HuH-7 (cell line): ENCODE measurements around the gene C1QTNF6.

ENCODE experiments used
- DNase-seq: peaks from one replicate; pipeline ENCODE4 v3.0.0; 2011; ENCODE audit warnings: low spot score

C1QTNF6 gene

DNA sequence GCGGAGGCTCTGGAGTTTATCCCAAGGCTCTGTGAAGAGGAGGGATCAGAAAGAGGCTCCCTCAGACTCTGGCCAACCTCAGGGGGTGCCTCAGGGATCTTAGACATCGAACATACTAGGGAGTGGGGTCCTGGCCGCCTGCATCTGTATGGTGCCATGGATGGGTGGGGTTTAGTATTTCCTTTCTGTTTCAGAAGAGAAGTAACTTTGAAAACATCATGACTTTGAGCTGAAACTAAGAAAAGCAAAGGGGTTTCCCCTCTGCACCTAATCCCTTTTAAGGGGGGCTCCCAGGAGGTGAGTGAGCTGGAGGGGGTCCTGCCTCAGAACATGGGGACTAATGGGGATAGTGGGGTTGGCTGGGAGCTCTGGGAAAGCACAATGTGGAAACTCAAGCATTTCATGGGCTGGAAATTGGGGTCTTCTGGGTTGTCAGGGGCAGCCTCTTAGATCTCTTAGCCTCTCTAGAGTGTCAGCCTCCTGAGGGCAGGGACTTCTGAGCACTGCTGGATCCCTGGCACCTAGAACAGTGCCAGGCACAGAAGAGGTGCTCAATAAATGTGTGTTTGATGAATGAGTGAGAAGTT is 36.0 kb upstream of the C1QTNF6 start:
- no peak for DNase-seq

DNA sequence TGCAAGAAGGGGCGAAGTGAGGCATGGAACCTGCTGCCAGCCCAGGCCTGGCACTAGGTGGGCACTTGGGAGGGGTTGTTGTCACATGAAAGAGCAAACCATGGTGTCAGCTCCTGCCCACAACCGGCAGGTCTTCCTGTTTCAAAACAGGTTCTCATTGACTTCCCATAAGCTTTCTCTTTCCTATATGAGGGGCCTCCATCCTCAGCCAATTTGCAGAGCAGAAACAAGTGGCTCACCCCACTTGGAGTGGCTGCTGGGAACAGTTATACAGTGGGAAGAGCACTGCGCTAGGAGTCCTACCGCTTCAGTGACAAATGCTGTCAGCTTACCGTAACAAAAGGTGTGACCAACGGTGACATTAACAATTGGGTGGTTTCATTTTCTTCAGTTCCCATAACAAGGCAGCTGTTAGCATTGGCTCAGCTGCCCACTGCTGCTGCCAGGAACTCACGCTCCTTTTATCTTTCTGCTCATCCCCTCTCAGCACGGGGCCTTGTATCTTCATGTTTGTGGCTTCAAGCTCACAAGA is 34.5 kb upstream of the C1QTNF6 start:
- DNase-seq: no peak

DNA sequence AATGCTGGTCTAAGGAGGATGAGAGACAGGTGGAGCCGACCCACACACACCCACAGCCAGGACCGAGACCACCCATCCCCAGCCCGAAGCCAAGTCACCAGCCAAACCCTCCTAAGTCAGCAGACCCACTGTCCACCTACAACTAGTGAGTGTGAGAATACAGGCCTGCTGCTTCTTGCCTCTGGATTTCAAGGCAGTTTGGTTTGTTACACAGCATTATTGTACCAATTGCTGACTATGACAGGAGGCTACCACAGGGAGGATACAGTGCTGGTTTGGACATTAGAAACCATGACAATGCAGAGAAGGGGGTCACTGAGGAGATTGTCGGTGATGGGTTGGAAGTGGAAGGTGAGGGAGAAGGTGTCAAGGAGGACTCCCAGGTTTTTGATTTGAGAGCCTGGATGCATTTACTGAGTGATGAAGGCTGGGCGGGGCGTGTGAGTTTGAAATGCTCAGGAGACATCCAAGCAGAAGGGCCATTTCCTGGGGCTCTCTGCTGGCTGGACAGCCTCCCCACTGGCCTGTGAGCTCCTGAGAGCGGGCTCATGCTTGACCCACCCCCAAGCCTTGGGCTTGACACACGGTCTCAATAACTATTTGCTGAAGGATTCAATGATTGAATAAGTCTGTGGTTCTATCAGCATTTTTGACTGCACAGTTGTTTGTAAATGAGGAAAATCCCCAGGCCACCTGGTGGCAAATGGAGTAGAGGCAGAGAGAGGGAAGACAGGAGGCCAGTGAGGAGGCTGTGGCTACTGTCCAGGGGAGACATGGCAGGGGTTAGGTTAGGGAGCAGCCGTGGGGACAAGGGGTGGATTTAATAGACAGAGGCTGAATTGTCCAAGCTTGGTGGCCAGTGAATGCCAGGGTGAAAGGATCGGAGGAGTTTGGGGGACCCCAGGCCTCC is 33.6 kb upstream of the C1QTNF6 start:
- no peak for DNase-seq

DNA sequence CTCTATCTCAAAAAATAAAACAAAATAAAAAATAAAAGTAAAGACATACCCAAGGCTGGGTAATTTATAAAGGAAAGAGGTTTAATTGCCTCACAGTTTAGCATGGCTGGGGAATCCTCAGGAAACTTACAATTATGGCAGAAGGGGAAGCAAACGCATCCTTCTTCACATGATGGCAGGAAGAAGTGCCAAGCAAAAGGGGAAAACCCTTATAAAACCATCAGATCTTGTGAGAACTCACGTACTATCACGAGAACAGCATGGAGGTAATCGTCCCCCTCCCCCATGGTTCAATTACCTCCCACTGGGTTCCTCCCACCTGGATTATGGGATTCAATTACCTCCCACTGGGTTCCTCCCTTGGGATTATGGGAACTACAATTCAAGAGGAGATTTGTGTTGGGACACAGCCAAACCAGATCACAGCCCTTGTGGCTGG is 32.5 kb upstream of the C1QTNF6 start:
- DNase-seq: no peak

DNA sequence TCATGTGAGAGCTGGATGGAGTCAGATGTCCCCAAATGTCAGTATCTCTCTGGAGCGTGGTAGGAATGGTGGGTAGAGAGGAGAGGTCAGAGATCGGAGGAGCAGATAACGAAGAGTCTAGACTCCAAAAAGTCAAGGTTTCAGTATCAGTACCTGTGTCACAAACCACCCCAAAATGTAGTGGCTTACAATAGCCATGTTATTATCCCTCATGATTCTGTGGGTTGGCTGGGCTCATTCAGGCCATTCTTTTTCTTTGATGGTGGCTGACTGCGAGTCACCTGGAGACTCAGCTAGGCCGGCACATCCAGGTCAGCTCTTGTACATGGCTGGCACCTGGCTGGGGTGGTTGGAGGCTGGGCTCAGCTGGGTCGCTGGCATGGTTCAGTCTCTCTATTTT is 31.5 kb upstream of the C1QTNF6 start:
- DNase-seq: no peak

DNA sequence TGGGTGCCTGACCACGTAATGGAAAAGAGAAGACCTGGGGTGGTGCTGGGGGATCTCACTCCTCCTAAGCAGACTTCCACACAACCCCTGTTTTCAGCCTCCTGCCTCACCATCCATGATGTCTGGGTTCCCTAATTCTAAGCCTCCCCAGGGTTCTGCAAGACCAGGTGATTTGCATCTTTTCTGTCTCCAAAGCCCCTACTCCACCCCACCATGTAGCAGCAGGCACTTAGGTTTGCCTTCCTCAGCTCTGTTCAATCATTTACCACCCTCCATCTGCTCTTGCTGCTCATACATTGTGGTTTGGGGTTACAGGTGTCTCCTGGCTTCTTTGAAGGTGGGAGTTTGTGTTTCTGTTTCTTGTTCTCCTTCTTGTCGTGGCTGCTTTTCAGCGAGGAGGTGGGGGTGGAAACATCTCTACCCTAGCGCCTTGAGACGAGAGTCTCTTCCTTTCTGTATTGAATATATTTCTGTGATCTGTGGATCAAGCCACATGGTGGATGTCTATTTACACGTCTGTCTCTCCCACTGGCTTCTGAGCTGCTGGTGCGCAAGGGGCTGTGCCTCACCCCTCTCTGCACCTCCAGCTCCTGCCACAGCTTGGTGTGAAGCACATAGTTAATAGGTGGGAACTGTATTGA is 30.8 kb upstream of the C1QTNF6 start:
- DNase-seq: no peak

DNA sequence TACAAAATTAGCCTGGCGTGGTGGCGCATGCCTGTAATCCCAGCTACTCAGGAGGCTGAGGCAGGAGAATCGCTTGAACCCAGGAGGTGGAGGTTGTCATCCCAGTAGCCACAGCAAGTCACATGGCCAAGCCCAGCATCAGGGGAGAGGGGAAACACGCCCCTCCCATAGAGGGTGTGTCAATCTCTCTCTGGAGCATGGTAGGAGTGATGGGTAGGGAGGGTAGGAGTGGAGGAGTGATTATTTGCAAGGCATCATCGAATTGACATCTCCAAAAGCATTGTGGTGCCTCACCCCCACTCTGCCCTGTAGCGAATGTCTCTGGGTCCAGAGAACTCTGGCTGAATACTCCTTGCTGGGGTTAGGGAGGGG is 30.3 kb upstream of the C1QTNF6 start:
- DNase-seq: no peak

DNA sequence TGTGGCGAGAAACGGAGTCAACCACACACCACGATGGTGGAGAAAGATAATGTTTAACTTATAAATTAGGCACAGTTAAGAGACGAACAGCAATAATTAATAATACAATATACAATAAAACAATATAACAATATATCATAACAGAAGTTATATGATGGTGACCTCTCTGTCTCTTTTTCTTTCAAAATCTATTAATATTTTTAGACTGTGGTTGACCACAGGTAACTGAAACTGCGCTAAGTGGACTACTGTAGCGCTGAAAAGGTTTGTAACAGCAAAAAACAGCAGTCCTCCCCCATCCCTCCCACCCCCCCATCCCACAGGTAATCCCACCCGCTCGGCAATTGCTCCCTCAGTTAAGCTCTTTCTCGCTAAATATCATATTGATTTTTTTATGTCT is 27.8 kb upstream of the C1QTNF6 start:
- no peak for DNase-seq

DNA sequence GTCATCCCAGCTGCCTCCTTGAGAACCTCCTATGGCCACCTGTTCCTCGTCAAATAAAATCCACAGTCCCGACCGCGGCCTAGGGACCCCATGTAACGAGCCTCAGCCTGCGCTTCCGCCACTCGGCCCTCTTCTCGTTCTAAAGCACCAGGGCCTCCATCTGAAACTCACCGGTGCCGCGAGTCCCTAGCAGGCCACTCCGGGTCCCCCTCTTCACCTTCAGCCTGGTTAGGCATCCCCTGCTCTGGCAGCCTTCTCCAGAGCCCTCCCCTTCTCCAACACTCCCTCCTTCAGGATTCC is 26.6 kb upstream of the C1QTNF6 start:
- no peak for DNase-seq

DNA sequence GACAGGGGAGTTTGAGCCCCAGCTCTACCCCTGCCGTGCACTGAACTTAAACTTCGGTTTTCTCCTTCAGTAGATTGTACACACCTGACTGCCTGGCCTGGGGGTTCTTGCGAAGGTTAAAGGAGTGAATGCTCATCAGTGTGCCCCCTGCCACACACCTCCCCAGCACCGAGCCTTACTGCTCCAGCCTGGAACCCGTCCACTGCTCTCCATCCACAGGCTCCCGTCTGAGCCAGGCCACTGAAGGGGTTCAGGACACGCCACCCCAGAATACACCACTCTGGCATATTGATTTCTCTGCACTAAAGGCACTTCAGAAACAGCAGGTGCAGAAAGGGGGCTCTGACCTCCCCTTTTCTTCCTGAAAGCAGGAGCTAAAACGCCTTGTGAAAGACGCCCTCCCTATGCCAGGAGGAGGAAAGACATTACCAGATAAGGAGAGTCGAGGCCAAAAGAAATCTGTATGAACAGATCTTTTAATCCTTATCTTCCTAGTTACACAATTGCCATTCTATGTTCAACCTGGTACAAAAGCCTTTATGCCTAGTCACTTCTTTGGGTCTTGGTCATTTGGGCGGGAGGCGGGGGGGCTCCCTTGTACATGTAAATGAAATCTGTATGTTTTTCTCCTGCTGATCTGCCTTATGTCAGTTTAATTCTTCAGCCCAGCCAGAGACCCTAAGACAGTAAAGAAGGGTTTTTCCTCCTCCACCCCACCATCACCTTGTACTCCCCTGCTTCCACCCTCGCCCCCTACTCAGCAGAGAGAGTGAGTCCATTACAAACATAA is 26.1 kb upstream of the C1QTNF6 start:
- DNase-seq: no peak

DNA sequence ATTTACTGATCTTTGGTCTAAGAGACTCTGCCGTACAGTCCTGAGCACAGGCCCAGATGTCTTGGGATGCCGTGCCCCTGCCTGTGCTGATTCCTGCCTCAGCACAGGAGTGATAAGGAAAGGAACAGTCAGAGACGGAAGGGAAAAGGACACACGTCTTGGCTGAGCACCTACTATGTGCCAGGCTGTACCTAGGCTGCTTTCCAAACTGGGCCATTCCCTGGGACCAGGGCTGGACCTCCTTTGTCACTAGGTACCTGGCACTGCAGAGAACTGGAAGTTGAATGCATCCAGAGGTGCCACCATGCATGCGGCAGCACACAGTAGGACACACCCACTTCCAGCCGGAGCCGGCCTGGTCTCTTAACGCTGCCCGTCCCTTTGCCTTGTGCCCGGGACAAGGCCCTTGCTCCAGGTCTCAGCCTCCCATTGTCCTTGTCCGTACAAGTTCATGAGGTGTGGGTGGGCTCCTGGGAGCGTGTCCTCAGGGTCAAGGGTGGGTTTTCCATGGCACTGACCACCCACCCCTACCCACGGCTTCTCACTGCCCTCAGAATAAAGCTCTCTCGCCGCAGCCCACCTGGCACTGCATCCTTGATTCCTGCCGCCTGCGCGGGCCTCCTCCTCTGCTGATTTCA is 25.3 kb upstream of the C1QTNF6 start:
- no peak for DNase-seq

DNA sequence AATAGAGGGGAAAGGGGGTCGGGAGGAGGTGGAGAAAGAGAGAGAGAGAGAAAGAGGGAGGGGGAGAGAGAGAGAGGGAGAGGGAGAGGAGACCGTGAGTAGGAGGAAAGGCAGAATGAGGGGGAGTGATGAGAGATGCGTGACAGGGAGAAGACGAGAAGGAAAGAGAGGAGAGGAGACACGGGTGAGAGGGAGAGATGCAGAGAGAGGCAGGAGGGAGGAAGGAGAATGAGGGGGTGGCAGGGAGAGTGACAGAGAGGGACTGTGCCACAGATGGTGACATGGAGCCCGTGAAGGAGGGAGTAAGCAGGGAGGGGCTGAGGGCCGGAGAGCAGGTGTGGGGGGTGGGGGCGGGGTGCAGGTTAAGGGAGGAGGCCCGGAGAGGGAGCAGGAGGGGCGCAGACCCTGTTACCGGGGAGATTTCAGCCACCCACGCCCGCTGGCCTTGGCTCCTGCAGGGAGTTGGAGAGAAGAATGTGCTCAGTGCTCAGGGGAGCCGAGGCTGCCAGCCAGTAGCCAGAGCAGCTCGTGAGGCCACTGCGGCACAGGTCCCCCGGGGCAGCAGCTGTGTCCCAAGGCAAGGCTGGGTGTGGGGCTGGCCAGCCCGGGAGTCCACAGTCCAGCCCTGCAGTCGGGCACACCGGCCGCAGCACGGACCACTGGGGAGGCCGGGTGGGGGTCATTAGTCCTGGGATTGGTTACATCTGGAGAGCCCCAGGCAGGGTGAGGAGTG is 24.3 kb upstream of the C1QTNF6 start, which contains the start of gene SSTR3:
Gene SSTR3 (minus strand): TSS at position 304 of the 733 bp plus-strand sequence. CDS start 4,674 bp downstream, outside the sequence.
- no peak for DNase-seq

DNA sequence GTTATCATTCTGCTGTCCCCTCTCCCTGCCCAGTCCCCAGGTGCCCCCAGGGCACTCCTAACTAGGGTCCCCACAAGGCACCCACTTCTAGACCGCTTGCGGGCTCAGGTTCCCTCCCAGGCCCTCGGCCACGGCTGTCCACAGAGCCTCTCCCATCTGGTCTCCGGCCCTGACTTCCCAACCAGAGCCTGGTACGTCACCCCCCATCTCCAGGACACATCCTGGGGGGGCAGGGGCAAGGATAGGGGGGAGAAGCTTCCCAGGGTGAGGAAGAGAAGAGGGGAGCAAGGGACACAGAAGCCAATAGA is 23.8 kb upstream of the C1QTNF6 start:
- DNase-seq: no peak

DNA sequence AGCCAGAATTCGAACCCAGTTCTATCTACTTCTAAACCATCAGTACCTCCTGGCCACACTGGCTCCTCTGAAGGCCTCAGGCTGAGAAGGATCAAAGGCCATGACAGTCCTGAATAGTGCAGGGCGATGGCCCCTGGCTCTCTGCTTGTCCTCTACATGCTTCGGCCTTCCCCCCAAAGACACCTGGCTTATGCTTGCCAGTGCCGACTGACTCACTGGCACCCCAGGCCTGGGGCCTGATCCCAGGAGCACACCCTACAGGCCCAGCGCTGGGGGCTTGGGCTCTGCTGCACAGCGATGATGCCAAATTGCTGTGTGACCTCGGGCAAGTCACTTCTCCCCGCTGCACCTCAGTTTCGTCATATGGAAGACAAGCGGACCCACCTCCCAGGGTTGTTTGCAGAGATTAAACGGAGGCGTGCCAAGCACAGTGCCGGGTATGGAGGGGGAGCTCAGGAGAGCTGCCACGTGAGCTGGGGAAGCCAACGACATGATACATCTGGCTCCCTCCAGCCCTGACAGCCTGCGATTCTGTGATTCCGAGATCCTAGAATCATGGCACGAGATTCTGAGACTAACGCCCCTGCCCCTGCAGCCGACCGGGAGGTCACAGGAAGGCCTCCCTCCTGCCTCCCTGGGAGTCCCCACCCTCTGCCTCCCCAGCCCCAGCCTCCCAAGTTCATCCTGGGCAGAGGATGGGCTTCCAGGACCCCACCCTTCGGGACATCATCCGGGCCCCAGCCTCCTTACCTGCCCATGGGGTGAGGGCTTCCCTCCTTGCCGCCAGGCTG is 23.2 kb upstream of the C1QTNF6 start:
- no peak for DNase-seq

DNA sequence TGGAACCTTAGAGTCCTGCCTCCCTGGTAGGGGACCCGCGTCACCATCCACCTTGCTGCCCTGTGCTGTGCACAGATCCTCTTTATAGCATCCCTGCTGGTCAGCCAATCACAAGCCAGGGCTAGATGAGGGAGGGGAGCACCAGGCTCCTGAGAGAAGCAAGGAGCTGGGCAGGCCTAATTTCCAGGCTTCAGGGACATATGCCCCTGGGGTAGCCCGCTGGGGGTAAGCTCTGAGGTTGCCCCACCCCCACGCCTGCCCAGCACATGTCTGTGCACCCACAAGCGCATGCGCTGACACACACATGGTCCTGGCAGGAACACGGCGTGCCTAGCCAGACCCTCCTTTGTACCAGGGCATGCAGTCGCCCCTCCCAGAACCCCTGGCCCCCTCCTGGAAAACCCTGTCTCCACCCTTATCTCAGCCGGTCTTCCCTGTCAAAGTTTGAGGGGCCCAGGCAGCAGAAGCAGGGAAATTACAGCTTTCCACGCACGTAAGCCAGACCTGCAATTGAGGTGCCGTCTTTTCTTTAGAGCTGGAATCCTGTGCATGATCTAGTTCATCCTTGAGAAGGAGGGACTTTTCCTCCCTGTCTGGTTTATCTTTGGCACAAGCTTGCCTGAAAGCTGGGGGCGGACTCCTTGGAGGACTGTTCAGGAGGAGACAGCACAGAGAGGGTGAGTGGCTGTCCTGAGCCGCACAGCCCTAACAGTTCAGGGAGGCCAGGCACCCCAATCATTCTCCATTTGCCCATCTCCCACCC is 22.2 kb upstream of the C1QTNF6 start:
- DNase-seq: no peak

DNA sequence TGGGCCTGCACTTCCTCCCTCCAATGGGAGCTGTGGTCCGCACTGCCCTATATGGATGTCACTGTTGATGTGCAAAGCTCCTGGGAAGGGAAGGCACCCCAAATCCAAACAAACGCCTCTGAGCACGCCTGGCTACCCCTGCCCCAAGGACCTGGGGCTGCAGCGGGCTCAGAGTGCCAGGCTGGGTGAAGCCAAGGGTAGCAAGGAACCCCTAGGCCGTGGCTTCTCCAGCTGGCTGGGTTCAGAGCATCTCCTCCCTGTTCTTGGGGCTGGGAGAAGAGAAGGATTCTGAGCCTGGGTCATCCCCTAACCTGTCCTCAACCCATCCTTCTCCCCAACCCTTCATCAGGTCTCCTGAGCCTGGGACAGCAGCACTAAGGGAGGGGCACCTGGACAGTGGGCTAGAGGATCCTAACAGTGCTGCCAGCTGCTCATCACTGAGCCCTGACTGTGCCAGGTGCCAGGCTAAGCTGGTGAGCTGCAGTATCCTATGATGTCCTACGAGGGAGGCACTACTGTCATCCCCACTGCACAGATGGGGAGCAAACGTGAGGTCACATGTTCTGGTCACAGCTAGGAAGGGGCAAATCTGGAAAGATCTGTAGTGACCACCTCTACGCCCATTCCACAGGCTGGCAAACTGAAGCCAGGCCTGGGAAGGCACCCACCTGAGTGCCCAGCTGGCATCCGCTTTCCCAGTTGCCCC is 21.2 kb upstream of the C1QTNF6 start:
- no peak for DNase-seq

DNA sequence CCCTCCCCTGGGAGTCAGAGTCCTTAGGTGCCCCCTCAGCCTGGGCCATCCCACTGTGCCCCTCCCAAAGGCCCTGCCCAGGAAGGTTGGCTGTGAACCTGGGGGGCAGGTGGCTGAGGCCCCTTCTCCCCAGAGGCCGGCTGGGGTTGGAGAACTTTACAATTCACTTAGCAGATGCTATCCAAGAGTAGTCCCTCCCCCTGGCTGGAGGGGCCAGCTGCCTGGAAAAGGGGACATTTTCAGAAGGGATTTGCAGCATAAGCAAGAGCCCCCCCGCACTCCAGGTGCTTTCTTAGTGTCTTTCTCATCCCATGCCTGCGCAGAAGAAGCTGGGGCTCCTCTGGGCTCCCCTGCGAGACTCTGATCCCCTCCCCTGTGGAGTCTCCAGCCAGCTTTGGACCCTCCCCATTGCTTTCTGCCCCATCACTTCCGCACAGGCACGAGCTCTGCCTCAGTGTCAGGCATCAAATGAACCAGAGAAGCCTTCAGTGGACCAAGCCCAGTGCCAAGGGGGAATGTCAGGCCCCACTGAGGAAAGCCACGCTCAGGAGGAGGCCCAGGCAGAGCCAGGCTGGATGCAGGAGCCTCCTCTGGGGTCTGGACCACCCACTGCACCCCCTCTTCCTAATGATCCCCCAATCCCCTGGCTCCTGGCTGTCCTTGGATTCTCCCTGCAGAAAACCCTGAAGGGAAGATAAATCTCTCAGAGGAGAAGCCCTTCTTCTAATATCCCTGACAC is 20.5 kb upstream of the C1QTNF6 start:
- DNase-seq: no peak

DNA sequence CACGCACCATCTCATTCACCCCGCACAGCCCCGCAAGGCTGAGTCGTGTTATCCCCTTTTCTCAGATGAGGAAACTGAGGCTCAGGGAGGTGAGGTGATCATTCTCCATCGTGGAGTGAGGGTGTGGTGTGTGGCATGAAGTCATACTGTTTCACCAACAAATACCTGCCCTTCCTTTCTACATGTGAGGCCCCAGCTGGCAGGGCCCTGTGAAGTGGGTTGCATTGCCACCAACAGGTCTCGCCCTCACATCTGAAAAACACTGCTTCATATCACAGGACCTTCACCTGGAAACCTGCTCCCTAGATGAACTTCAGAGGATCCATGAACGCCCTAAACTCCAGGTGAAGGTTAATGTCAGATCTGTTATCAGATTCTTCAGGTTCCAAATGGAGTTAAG is 19.9 kb upstream of the C1QTNF6 start:
- DNase-seq: no peak
